NT2/D1 (cell line): ENCODE results near the gene AGAP5.

ENCODE experiments used
- SUZ12 ChIP-seq: IDR thresholded peaks from 2 replicates; pipeline ENCODE4 v1.6.1; 2011; ENCODE audit not compliant: insufficient read length, insufficient read depth; ENCODE audit errors: extremely low read depth
- YY1 ChIP-seq: IDR thresholded peaks from 2 replicates; pipeline ENCODE4 v1.6.1; 2011; ENCODE audit not compliant: insufficient read length, insufficient read depth
- ZNF274 ChIP-seq: IDR thresholded peaks from 2 replicates; pipeline ENCODE4 v1.6.1; 2011; ENCODE audit warnings: mild to moderate bottlenecking, low read depth, low read length

GRCh38 chr10:73634421-73634820, 63.5 kb downstream of the AGAP5 start:
- no peak for TF ChIP-seq ZNF274
- no peak for TF ChIP-seq YY1
- no peak for TF ChIP-seq SUZ12
